Measurements from ENCODE around the gene DAB1.

The DAB1 gene

DNA sequence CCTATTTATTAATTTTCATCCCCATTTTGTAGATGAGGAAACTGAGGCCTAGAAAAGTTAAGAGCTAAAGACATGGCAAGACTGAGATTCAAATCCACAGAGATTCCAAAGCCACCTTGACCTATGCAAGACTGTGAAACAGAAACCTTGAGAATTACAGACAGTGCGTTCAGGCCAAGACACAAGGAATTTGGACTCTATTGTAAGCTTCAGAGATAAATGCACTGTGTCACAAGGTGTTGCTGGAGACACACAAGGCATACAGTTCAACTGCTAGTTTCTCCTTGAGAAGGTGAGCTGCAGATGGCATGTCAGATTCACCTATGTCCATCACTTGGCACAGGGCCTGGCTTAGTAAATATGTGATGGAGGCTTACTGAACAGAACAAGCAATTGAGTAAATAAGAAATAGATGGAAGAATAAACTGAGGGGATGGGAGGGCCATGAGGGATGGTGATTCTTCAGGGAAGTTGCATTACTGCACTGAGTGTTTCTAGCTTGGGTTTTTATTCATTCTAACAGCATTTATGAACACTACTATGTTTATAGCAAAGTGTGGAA is 215.0 kb downstream of the DAB1 start:
- DNase-seq, result no peak
- H3K4me1 ChIP-seq, result no peaks in the 10 kb centered on the region
- no peak overlapping the region for H3K27ac ChIP-seq
- no peaks in the 10 kb centered on the region for H3K27me3 ChIP-seq
- intact Hi-C loops (cut with DNase I; ENCODE audit: low total_unique reads), result no loop called here
- TF ChIP-seq, protein P1, sequence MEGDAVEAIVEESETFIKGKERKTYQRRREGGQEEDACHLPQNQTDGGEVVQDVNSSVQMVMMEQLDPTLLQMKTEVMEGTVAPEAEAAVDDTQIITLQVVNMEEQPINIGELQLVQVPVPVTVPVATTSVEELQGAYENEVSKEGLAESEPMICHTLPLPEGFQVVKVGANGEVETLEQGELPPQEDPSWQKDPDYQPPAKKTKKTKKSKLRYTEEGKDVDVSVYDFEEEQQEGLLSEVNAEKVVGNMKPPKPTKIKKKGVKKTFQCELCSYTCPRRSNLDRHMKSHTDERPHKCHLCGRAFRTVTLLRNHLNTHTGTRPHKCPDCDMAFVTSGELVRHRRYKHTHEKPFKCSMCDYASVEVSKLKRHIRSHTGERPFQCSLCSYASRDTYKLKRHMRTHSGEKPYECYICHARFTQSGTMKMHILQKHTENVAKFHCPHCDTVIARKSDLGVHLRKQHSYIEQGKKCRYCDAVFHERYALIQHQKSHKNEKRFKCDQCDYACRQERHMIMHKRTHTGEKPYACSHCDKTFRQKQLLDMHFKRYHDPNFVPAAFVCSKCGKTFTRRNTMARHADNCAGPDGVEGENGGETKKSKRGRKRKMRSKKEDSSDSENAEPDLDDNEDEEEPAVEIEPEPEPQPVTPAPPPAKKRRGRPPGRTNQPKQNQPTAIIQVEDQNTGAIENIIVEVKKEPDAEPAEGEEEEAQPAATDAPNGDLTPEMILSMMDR (IDR thresholded peaks at IDR 0.05), result no peak
- no peaks in the 10 kb centered on the region for H3K36me3 ChIP-seq
- H3K9me3 ChIP-seq, result no peaks in the 10 kb centered on the region
- H3K4me3 ChIP-seq, result no peak overlapping the region

DNA sequence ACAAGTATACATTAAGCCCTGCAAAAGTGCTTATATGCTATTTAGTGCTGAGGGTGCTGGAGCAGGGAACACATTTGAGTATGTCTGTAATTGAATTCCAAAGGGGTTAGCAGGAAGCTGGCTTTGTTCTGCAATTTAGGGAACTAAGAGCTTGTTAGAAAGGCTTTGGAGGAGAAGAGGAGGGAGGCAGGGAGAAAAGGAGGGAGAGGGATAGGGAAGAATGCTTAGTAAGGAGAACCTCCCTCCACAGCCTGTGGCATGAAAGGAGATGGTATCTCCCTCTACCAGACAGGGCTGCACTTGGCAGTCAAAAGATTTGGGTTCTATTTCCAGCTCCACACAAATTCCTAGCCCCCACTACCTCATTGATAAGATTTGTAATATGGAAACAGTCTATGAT is 217.8 kb downstream of the DAB1 start:
- H3K27ac ChIP-seq, result no peak overlapping the region
- no peaks in the 10 kb centered on the region for H3K4me1 ChIP-seq
- no peaks in the 10 kb centered on the region for H3K9me3 ChIP-seq
- no peak overlapping the region for H3K4me3 ChIP-seq
- intact Hi-C loops (cut with DNase I; ENCODE audit: low total_unique reads), result no loop called here
- no peaks in the 10 kb centered on the region for H3K36me3 ChIP-seq
- DNase-seq, result no peak
- H3K27me3 ChIP-seq, result no peaks in the 10 kb centered on the region
- TF ChIP-seq, protein P1 (IDR thresholded peaks at IDR 0.05), result no peak

DNA sequence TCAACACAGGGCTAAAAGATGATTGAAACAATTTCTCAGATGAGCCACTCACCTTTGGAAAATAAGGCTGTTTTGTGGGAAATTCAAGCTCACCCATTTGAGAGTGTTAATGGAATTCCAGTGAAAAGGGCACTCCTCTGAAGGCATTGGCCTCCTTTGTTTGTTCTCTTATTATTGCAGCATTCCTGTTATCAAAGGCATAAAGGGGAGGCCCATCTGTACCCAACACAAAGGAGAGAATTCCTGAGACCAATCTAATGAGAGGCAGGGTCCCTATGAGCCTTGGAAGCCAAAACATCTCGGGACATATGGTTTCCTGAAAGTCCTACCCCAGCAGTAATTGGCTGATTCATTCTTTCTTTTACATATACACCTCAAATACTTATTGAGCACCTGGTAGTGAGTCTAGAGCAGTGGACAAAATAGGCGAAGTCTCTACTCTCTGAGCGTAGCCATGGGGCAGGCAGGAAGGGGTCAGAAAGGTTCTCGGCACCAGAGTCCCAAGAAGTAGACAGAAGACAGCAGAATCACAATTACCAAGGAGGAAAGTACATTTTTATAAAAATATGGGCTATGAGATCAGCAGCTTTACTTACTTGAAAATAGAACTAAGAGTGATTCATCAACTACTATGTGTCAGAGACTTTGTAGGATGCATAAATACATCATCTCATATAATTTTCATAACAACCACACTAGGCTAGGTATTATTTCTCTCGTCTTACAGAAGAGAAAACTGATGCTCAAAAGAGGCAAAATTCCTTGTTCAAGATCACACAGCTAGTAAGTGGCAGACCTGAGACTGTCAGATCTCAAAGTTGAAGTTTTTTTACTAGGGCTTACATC is 218.7 kb downstream of the DAB1 start:
- intact Hi-C loops (cut with DNase I; ENCODE audit: low total_unique reads), result no loop called here
- no peaks in the 10 kb centered on the region for H3K27me3 ChIP-seq
- no peak overlapping the region for H3K27ac ChIP-seq
- TF ChIP-seq, protein P1 (IDR thresholded peaks at IDR 0.05), result no peak
- no peak overlapping the region for H3K4me3 ChIP-seq
- no peaks in the 10 kb centered on the region for H3K9me3 ChIP-seq
- no peaks in the 10 kb centered on the region for H3K4me1 ChIP-seq
- DNase-seq, result no peak
- no peaks in the 10 kb centered on the region for H3K36me3 ChIP-seq

DNA sequence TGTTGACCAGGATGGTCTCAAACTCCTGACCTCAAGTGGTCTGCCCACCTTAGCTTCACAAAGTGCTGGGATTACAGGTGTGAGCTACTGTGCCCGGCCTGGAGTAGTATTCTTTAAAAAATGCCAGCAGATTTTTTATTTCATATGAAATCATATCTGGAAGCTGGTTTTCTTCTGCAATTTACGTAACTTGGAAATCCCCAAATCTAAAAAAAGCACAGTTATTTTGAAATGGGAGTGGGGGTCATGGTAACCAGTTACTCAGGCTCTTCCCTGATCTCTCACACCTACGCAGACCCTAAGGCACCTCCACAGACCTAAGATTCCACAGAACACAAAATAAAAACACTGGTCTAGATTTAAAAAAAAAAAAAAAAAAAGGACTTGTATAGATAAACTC is 219.8 kb downstream of the DAB1 start:
- intact Hi-C loops (cut with DNase I; ENCODE audit: low total_unique reads), result no loop called here
- TF ChIP-seq, protein P1 (IDR thresholded peaks at IDR 0.05), result no peak
- no peaks in the 10 kb centered on the region for H3K9me3 ChIP-seq
- H3K4me1 ChIP-seq, result no peaks in the 10 kb centered on the region
- no peaks in the 10 kb centered on the region for H3K36me3 ChIP-seq
- DNase-seq, result no peak
- H3K27me3 ChIP-seq, result no peaks in the 10 kb centered on the region
- no peak overlapping the region for H3K27ac ChIP-seq
- H3K4me3 ChIP-seq, result no peak overlapping the region

DNA sequence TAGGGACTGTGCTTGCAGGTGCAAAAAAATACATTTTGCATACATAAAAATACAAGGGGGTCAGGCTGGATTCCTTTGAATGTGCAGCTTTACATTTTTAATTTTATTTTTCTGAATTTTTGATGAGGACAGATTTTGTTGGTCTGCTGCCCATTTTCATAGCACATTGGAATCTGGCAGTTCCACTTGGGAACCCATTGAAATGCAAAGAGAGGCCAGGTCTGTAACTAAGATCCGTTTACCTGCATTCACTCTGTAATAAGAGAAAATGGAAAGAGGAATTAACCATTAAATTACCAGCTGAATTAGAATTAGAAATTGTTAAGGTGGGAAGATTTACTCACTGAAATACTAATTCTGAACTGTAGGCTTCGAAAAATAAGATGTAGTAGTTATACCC is 221.6 kb downstream of the DAB1 start:
- Histone ChIP-seq H3K36me3 (no peaks in the 10 kb centered on the region), H3K27me3 (no peaks in the 10 kb centered on the region), H3K9me3 (no peaks in the 10 kb centered on the region), H3K4me1 (no peaks in the 10 kb centered on the region), H3K27ac (no peak overlapping the region), H3K4me3 (no peak overlapping the region)
- intact Hi-C loops (cut with DNase I; ENCODE audit: low total_unique reads), result no loop called here
- no peak for DNase-seq
- TF ChIP-seq, protein P1 (IDR thresholded peaks at IDR 0.05), result no peak

All from tibial artery (tissue), 4 donors.